Renal pelvis (tissue), 4 donors: Measurements from ENCODE around the gene KIF25. TPM values are rescaled to one million over a fixed set of nuclear protein-coding genes. Genes with fewer than 3 reads are reported as not detected.

ENCODE experiments used
- DNase-seq: peaks from one replicate; pipeline ENCODE4 v3.0.0-alpha.2; 2013
- polyA plus RNA-seq, 3 donors: library from polyadenylated mRNA; unstranded; fragments of 120-200 nt; gene quantifications; one replicate each; pipeline ENCODE4 v1.2.1, GENCODE V29; 2013; ENCODE audit not compliant: insufficient read length in 3 of 3

Gene KIF25
- polyA plus RNA-seq, 3 donors = 0.13 to 0.33 (median 0.25) TPM

DNA sequence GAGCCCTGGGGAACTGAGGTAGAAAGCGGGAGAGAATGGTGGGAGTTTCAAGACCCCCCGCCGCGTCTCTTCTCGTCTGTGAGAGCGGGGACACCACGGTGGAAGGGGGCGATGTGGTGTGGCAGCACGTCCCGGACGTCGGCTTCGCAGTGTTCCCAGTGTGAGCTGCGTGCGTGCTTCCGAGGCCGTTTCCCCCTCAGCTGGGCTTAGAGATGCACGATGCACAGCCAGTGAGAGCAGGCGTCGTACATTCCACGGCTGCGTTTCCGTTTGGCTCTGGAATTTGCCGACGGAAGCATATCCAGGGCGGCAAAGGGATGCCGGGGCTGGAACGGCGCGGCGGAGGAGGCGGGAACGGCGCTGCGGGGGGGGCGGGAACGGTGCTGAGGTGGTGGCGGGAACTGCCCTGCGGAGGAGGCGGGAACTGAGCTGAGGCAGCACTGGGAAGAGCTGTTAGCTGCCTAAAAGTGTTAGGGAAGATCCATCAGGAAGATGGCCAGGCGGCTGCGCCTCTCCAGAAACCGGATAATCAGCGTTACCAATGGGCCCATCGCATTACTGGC, 37.7 kb downstream of the KIF25 start:
- DNase-seq = peak; percentile 84

DNA sequence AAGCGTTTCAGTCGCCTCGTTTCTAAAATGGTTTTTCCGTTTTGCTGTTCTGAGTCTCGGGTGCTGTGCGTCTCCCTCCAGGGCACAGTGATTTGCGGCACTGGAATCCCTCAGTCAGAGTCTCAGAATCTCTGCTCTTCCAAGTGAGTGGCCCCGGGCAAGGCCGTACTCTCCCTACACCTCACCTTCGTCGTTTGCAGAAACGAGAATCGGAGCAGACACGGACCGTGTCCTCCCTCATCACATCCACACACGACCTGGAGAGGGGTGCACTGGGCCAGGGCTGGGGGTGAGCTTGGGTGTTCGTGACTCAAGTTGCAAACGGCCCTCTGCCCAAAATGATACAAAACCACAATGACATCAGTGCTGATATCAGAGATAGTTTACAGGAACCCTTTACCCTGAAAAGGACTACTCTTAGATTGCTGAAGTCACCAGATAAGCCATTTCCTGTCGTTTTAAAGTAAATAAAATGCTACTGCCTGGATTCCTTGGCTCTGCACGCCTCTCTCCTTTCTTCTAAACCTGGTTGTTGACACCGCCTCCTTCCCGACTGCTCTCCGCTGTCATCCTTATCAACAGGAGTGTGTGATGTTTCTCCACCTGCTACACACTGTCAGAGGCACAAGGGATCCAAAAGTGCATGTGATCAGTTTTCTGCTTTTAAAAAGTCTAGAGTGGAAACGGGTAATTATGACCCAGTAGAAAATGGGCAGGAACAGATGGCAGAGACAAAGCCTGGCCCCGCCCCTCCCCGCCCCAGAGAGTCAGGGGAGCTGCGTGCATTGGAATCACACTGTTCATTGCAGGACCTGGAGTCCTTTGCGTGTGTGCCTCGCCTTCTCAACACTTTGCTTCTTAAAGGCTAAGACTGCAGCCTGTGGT, 38.4 kb downstream of the KIF25 start:
- DNase-seq = no peak

DNA sequence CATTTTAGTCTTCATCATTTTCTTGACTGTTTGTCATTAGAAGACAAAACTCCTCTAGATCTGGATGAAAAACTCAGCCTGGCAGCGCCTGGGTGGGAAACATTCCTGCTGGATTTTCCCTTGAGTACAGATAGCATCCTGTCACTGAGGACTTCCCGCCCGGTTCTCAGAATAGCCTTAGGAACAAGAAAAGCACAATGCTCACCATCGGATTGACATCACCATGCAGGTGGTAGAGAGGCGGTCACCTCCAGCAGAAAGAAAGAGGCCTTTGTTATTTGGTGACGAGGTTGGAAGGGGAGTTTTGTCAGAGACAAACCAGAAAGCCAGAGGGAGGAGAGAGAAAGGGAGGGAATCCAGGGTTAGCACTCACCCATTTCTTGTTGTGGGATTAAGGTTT, 39.8 kb downstream of the KIF25 start:
- DNase-seq = no peak

DNA sequence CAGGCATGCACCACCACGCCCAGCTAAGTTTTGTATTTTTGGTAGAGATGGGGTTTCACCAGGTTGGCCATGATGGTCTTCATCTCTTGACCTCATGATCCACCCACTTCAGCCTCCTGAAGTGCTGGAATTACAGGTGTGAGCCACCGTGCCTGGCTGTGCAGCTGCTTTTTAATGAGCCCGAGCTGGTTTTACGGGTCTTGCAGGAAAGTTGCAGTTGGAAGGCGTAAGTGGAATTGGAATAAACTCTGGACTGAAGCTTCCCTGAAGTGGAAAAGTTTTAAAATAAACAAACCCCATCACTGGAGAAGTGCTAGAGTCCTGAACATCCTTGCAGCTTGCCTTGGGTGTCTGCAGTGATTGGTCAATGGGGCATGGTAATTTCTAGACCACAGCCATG, 40.4 kb downstream of the KIF25 start:
- no peak for DNase-seq

DNA sequence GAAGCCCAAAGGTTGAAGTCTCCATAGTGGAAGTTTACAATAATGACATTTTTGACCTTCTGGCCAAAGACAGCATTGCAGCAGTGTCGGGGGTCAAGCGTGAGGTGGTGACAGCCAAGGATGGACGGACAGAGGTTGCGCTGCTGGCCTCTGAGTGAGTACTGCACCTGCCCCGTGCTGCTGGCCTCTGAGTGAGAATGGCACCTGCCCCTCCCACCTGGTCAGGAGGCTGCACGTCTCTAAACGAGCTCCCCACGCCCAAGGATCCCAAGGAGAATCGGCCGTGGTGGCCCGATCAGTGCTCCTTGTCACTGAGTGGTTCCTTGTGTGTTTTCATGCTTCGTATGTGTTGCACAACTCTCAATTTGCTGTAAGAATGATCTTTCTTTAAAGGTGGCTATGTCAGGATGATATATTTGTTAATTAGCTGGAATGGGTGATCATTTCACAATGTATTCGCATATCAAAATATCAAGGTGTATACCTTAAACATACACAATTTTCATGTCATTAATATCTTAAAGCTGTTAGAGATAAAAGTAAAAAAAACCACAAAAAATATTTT, 41.2 kb downstream of the KIF25 start:
- no peak for DNase-seq

DNA sequence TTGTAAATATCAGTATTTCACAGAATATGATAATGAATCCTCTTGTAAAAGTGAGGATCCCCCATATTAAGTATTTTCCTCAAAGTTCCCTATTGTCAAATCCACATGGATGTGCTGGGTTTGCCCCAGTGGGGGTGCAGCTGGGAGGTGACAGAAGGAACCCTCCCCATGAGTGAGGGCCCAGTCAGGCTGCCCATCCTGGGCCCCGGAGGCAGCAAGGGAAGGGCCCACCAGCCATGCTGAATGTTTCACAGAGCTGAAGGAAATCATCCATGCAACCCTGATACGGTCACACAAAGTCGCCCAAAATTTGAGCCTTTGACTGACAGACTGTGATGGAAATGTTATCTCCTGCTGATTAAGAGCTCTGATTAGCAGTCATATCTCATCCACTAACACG, 41.8 kb downstream of the KIF25 start:
- DNase-seq = no peak

DNA sequence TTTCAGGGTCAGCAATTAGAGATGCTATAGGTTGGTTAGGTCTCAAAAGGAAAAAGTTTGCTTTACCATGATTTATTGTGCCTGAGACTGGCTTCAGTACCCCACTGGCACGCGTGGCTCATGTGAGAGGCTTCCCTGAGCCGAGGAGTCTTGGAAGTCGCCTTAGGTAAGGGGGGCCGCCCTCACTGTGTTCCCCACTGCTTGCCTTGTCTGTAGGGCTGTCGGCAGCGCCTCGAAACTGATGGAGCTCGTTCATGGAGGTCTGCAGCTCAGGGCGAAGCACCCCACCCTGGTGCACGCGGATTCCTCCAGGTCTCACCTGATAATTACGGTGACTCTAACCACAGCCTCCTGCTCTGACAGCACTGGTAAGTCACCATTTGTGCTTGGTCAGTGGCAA, 42.4 kb downstream of the KIF25 start:
- DNase-seq = no peak

DNA sequence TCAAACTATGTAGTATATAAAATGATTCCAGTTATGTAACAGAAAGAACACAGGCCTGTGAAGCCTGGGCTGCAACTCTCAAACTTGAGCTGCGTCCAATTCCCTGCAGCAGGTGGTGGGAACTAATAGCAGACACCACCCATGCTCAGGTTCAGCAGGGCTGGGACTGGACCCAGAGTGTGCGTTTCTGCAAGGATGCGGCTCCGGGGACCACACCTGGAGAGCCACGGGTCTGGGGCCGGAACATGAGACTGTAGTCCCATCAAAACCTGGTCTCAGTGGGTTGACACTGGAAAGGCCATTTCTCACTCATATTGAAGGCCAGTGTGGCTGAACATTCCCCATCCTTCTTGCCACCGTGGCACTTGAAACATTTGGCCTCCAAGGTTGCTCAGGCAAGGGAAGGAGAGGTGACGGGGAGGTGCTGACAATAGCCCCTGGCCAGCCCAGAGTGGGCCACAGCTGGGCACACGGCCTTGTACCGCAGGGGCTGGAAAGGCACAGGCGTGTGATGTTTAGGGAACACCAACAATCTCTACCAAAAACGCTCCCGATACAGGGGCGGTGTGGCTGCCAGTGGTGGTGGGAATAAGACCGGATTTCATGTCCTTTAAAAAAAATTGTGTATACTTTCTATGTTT, 43.5 kb downstream of the KIF25 start:
- no peak for DNase-seq

DNA sequence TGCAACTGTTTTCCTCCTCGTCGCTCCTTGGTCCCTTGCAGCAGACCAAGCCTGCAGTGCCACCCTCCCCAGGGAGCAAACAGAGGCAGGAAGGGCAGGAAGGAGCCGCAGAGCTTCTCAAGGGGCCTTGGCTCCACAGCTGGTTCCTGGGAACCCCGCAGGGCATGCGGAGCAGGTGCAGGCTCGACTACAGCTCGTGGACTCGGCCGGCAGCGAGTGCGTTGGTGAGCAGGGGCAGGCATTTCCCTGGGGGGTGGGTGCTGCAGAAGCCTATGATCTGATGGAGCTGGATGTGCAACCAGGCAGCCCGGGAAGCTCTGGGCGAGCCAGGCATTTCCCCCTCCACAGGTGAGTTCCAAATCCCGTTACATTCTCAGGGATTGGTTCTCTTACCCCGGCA, 44.5 kb downstream of the KIF25 start:
- no peak for DNase-seq

DNA sequence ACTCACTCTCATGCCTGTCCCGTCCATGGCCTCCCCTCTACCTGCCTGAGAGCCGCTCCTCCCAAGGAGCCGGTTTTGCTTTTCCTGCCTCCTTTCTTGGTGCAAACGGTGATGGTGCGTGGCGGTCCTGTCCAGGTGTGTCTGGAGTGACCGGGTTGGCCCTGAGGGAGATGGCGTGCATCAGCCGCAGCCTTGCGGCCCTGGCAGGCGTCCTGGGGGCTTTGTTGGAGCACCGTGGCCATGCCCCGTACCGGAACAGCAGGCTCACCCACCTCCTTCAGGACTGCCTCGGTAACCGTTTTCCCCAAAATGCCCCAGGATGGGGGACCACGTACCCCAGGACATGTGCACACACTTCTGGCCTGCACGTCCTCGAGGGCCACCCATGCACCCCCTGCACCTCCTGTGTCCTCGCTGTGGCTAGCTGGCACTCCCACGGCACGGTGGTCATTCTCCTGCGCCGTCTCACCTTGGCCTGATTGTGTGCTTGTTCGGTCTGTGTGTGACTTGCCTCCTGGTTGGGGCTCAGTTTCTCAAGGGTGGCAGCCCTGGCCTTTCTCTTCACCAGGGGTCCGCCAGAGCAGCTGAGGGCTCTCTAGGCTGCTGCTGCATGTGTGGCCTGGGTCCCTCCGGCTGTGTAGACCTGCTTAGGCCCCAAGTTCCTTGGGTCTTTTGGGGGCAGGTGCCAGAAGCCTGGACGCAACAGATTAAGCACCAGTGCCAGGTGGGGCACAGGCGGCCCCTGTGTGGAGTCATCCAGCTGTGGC, 45.1 kb downstream of the KIF25 start:
- DNase-seq = no peak

DNA sequence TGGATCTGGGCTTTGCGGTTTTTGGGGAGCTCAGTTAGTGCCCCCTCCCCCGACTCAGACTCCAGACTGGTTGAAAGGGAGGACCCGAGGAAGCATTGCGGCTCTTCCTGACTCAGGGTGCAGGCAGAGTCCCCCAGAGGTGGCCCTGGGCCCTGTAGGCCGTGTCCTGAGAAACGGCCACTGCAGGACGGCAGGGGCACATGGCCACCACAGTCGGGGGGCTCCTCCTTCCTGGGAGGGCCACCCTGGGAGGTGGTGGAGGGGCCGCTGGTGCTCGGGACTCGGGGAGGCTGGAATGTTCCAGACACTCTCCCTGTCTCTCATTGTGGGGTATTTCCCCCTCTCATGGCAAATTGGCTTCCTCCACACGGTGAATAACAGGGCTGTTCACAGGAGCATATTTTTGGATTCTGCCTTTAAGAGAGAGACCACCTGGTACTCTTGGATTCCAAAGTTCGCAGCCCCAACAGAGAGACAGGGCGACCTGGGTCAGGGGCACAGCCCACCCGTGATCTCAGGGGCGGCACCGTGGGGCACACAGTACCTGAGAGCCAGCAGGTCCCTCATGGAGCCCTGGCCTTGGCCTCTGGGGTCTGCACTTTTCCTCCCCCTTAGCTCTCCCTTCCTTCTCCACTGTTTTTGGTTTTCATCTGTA, 45.8 kb downstream of the KIF25 start:
- no peak for DNase-seq

DNA sequence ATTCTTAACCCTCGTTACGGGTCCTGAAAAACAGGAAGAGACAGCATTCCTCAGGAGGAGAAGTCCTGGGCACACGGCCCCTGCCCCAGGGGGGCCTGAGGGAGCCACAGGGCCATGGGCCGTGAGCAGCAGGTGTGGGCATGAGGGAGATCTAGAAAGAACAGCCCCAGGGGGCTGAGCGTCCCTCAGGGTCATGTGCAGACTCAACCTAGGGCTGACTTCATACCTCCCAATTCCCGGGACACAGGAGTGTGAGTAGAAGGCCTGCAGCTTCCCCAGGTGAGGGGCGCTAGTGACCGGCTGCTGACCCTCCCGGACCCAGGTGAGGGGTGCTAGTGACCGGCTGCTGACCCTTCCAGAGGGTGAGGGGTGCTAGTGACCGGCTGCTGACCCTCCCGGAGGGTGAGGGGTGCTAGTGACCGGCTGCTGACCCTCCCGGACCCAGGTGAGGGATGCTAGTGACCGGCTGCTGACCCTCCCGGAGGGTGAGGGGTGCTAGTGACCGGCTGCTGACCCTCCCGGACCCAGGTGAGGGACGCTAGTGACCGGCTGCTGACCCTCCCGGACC, 46.5 kb downstream of the KIF25 start:
- no peak for DNase-seq

DNA sequence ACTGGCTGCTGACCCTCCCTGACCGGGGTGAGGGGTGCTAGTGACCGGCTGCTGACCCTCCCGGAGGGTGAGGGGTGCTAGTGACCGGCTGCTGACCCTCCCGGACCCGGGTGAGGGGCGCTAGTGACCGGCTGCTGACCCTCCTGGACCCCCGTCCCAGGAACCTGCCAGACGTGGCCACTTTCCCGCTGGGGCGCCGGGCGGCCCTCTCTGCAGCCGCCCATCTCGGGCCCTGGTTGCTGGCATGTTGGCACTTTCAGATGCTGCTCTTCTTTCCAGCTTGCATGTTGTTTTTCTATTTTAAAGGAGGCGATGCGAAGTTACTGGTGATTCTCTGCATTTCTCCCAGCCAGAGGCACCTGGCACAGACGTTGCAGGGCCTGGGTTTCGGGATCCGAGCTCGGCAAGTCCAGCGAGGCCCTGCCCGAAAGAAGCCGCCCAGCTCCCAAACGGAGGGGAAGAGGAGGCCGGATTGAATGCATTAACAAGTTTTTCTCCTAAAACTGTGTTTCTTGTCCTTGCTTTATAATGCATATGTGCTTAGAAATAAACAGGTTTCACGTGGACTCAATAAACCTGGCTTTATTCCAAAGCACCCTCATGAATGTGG, 47.2 kb downstream of the KIF25 start:
- DNase-seq = no peak

DNA sequence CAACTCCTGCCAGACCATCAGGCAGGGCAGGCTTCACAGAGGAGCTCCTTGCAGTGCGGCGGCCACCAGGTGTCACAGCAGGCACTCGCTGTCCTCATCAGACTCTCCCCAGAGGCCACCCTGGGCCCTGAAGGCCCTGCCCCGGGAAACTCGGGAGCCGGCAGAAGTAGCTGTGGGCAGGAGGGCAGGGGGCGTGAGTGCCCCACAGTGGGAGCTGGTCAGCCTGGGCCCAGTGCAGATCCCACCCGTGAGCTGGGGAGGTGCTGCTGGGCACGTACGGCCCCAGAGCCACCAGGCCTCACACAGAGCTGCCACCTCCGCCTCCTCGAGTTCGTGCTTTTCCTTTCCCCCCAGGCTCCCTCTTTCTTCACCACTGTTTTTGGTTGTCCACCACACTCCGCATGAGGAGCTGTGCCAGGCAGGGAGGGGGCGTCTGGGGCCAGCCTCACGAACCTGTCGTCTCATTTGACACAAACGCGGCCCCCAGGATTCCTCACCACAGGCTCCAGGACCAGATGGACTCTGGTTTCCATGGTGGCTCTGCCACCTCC, 47.7 kb downstream of the KIF25 start:
- DNase-seq = no peak

DNA sequence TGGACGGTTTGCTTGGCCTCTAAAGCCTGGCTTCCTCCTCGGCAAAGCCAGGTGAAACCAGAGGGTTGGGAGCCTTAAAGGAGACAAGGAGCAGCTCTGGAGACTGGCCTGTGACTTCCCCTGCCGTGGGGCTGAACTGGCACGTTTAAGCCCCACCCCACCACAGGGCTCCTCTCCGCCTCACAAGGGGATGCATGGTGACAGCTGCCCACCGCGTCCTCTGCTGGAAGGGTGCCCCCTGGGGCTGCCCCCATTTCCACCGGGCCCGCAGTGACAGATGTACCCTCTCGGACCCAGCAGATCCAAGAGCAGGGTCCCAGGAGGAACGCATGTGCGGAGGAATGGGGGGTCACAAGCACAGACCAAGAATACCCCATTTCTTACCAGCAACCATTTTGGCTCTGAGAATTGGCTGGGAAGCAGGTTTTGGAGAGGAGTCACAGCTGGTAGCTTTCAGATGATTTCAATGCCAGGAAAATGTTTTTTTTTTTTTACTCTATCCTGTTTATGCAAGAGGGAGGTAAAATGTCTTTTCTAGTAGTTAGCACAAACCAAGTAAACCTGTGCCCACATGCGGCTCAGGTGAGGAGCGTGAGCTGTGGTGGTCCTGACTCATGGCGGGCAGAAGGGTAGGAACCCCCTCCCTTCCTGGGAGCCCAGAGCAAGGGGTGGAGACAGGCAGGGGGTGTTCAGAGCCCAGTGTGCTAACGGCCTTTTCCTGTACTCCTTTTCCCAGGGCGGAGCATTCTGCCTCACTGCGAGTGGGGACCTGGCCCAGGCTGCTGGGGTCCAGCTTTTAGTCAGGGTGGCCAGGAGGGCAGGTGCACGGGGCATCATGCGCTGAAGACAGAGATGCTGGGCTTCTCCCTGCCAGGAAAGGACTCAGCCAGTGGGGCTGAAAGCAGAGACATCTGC, 48.5 kb downstream of the KIF25 start:
- DNase-seq = no peak

DNA sequence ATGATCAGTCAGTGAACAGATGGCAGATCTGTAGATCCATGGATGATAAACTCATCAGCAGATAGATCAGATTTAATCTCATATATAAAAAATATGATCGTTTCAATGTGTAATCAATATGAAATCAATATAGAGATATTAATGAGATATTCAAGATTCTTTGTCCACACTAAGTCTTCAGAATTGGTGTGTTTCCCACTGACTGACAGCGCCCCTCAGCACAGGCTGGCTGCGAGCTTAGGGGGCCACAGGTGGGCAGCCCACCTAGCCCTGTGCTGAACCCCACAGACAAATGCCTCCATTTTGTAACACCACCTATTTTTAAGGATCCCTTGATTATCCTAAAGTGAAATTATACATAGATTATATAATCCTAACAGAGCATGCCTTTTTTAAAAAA, 49.2 kb downstream of the KIF25 start:
- no peak for DNase-seq

DNA sequence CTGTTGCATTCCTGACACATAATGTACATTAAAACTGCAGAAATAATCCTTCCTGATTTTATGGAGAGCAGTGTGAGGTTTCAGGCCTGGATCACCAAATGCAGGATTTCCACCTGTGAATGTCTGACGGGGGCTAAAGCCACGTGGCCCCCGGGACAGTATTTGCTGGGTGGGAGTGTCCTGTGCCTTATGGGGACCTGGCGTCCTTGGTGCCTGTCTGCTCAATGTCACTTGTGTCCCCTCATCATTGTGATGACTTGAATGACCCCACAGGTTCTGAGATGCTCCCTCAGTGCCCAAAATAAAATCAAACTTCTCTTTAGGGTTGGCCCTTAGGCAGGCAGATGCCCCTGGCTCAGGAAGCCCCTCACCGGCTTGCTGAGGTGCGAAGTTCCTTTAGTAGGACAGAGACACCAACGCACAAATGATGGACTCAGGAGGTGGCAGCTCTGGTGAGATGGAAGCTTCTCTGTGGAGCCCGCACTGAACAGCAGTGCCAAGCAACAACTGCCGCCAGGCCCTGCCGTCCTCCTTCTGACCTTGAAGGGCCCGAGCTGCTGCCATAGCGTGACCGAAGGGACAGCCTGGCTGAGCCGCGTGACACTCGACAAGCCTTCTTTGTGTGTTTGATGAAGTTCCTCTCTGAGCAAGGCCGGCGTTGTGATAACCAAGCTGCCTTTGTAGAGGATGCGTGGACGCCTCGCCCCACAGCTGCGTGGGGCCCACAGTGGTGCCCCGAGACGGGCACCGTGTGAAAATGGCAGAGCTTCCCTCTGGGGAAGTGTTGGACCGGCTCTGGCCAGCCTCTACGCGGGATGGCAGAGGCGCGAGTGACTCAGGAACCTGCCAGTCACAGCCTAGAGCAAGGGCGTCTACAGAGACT, 50.6 kb downstream of the KIF25 start:
- no peak for DNase-seq

DNA sequence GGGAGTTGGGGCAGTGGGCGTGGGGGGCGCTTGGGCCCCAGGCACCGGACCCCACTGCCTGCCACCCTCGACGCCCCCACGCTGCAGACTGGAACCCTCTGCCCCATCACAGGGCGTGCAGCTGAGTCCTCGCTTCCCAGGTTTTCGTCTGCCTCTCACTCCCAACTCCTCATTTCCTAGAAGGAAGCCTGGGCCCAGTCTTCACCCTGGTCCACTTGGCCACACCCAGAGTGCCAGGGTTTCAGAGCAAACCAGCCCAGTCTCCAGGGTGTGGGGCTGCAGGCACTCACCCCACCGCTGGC, 51.2 kb downstream of the KIF25 start:
- no peak for DNase-seq

DNA sequence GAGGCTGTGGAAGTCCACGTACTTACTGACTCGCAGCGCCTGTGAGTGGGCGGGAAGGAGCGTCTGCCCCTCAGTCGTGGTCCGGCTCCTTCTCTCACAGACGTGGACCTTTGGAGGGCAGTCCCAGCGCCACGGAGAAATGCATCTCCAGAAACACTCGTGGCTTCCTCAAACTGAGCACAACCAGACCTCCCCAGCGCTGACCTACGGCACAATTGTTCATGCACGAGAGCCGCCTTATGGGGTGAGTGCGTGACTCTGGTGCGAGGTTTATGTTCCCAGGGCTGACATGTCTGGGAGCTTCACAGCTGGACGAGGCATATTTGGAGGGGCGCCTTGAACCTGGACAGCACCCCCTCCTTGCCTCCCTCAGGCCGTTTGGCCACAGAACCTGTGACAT, 51.8 kb downstream of the KIF25 start:
- no peak for DNase-seq
